Caco-2 (cell line): Measurements from ENCODE around the gene PIP5KL1. TPM values are rescaled to one million over a fixed set of nuclear protein-coding genes. Genes with fewer than 3 reads are reported as not detected.

Experiments
- BruUV-seq: library from RNA; stranded (reverse); fragments of 400-500 nt; replicated peaks from 2 replicates; lab custom pipeline; 2021; lab: Mats Ljungman, UMichigan
- CTCF ChIA-PET: fragments of 300-600 bp; sonication (Branson Sonifier 250); formaldehyde crosslinking; loops from one replicate; lab custom pipeline; 2022; ENCODE audit warnings: antibody characterized with exemption; lab: Charles Lee
- POLR2A ChIA-PET: fragments of 300-600 bp; sonication (Branson Sonifier 250); formaldehyde crosslinking; loops from one replicate; lab custom pipeline; 2022; ENCODE audit warnings: antibody characterized with exemption; lab: Charles Lee
- DNase-seq, 2 experiments: peaks; one replicate each; pipeline versions ENCODE4 v3.0.0 to v3.0.0-alpha.2; 2020 to 2022
- H3K27me3 ChIP-seq: replicated peaks from 2 replicates; pipeline ENCODE4 v1.6.0; 2011; ENCODE audit warnings: low read length; ENCODE audit not compliant: control insufficient read depth, insufficient read depth
- H3K36me3 ChIP-seq: 2 replicates; pipeline ENCODE4 v1.5.1; 2011; ENCODE audit warnings: low read length; ENCODE audit not compliant: control insufficient read depth, insufficient read depth
- H3K4me1 ChIP-seq: fragments of 250-450 bp; sonication (Bioruptor Pico); 2 replicates; pipeline ENCODE4 v1.5.1; 2020; ENCODE audit warnings: mild to moderate bottlenecking
- H3K4me3 ChIP-seq: 2 replicates; pipeline ENCODE4 v1.5.1; 2011; ENCODE audit warnings: low read depth, mild to moderate bottlenecking, control low read depth, low read length
- H3K9me3 ChIP-seq: fragments of 250-450 bp; sonication (Bioruptor Pico); 2 replicates; pipeline ENCODE4 v1.5.1; 2020; ENCODE audit warnings: mild to moderate bottlenecking, moderate library complexity
- H3K27ac Mint-ChIP-seq: one replicate; pipeline ENCODE4 v1.8.0; 2022; ENCODE audit warnings: mixed read lengths; ENCODE audit not compliant: unreplicated experiment
- H3K27me3 Mint-ChIP-seq: one replicate; pipeline ENCODE4 v1.8.0; 2022; ENCODE audit warnings: mixed read lengths; ENCODE audit not compliant: insufficient read depth, unreplicated experiment
- H3K36me3 Mint-ChIP-seq: one replicate; pipeline ENCODE4 v1.8.0; 2022; ENCODE audit warnings: mild to moderate bottlenecking, mixed read lengths; ENCODE audit not compliant: insufficient read depth, unreplicated experiment
- H3K4me1 Mint-ChIP-seq: one replicate; pipeline ENCODE4 v1.8.0; 2022; ENCODE audit warnings: low read depth, mixed read lengths; ENCODE audit not compliant: unreplicated experiment
- H3K4me3 Mint-ChIP-seq: one replicate; pipeline ENCODE4 v1.8.0; 2022; ENCODE audit warnings: mild to moderate bottlenecking, moderate library complexity, mixed read lengths; ENCODE audit not compliant: unreplicated experiment
- H3K9me3 Mint-ChIP-seq: one replicate; pipeline ENCODE4 v1.8.0; 2022; ENCODE audit warnings: mixed read lengths; ENCODE audit not compliant: unreplicated experiment
- CTCF ChIP-seq, 2 experiments: fragments of 200-600 bp in 1 of 2; IDR thresholded peaks; 1 replicate in 1 of 2; 2 replicates in 1 of 2; pipeline versions ENCODE4 v1.5.1 to v1.8.0; 2011 to 2022; ENCODE audit warnings: antibody characterized with exemption in 1 of 2, control low read depth in 1 of 2, inconsistent platforms in 1 of 2, low read depth in 1 of 2, low read length in 1 of 2, mild to moderate bottlenecking in 1 of 2, moderate library complexity in 1 of 2; ENCODE audit not compliant: insufficient read depth in 1 of 2, severe bottlenecking in 1 of 2, unreplicated experiment in 1 of 2
- intact Hi-C: fragments of 100-400 bp; cut with micrococcal nuclease; formaldehyde crosslinking; loops from one replicate; pipeline ENCODE4 v1.10.0; 2022; ENCODE audit not compliant: unreplicated experiment
- total RNA-seq: library from RNA; stranded (reverse); gene quantifications from 2 replicates; pipeline ENCODE4 v1.2.3, GENCODE V29; 2022

Gene PIP5KL1
- total RNA-seq, 1 experiment from 2014 or later: 2.3 TPM

GRCh38 chr9:127890053-127890452 lies 40.5 kb downstream of the PIP5KL1 start:
- DNase-seq: no peak
- no peaks in the 10 kb centered on the region for H3K27me3 ChIP-seq
- no TSS peak for BruUV-seq
- Mint-ChIP-seq H3K27ac (no peak overlapping the region), H3K4me1 (peaks cover 7% of the 10 kb centered on the region), H3K36me3 (peaks cover 47% of the 10 kb centered on the region), H3K27me3 (no peaks in the 10 kb centered on the region), H3K4me3 (no peak overlapping the region), H3K9me3 (peaks cover 25% of the 10 kb centered on the region)
- ChIA-PET POLR2A (no interaction called here), CTCF (no interaction called here)
- no peaks in the 10 kb centered on the region for H3K4me1 ChIP-seq
- H3K36me3 ChIP-seq: peaks cover 26% of the 10 kb centered on the region
- H3K4me3 ChIP-seq: no peak overlapping the region
- H3K9me3 ChIP-seq: peaks cover 21% of the 10 kb centered on the region
- TF ChIP-seq CTCF (IDR thresholded peaks at IDR 0.05; ENCODE audit: insufficient read depth in 1 of 2, low read depth in 1 of 2, low read length in 1 of 2, severe bottlenecking in 1 of 2, unreplicated experiment in 1 of 2): no peak
- intact Hi-C loops: no loop called here

DNA sequence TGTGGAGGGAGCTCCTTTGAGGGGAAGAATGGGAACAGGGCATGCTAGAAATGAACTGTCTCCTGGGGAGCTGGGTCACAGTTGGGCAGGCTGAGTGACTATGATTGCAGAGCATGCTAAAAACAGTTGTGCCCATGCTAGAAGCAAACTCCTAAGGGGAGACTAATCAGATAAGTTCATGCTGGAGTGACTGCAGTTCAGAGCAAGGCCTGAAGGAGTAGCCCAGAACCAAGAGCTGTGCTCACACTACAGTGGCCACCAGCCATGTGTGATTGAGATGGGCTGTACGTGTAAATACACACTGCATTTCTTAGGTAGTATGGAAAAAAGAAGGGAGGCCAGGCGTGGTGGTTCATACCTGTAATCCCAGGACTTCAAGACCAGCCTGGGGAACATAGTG lies 42.8 kb downstream of the PIP5KL1 start:
- Mint-ChIP-seq H3K27ac (no peak overlapping the region), H3K4me1 (peaks cover 7% of the 10 kb centered on the region), H3K9me3 (peaks cover 10% of the 10 kb centered on the region), H3K4me3 (no peak overlapping the region), H3K36me3 (peaks cover 29% of the 10 kb centered on the region), H3K27me3 (no peaks in the 10 kb centered on the region)
- POLR2A ChIA-PET: no interaction called here
- no TSS peak for BruUV-seq
- H3K36me3 ChIP-seq: peaks cover 6% of the 10 kb centered on the region
- H3K4me3 ChIP-seq: no peak overlapping the region
- peak in 1 of 2 experiments; percentile 14 for TF ChIP-seq CTCF (IDR thresholded peaks at IDR 0.05; ENCODE audit: insufficient read depth in 1 of 2, low read depth in 1 of 2, low read length in 1 of 2, severe bottlenecking in 1 of 2, unreplicated experiment in 1 of 2)
- intact Hi-C loops: no loop called here
- CTCF ChIA-PET: no interaction called here
- no peak for DNase-seq
- no peaks in the 10 kb centered on the region for H3K27me3 ChIP-seq
- no peaks in the 10 kb centered on the region for H3K4me1 ChIP-seq
- peaks cover 9% of the 10 kb centered on the region for H3K9me3 ChIP-seq

DNA sequence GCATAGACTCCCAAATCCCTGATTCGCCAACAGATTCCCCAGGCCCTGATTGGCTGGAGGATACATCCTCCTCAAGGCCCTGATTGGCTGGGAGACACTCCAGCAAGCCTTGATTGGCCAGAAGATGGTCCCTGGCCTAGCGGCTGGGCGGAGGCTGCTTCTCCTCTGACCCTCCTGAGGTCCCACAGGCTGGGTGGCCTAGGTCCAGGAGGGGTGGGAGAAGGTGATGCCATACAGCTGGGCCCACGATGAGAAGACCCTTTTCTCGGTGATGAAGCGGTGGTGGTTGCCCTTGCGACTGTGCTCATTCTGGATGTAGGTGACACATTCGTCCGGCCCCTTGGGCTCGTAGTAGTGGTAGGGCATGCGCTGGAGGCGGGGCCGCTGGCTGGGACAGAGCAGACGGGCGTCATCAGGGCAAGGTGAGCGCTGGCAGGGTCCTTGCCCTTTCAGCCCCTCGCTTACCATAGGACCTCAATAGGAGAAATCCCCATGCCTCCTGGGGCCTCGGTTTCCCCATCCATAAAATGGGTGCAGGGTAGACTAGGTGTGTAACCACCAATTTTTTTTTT lies 44.1 kb downstream of the PIP5KL1 start:
- Mint-ChIP-seq H3K9me3 (peaks cover 5% of the 10 kb centered on the region), H3K27ac (no peak overlapping the region), H3K4me1 (peaks cover 4% of the 10 kb centered on the region), H3K36me3 (peaks cover 22% of the 10 kb centered on the region), H3K27me3 (no peaks in the 10 kb centered on the region), H3K4me3 (no peak overlapping the region)
- Histone ChIP-seq H3K4me1 (no peaks in the 10 kb centered on the region), H3K27me3 (no peaks in the 10 kb centered on the region), H3K36me3 (0 out of 2 replicates have a peak, but pooled peaks cover 3% of the 10 kb centered on the region), H3K4me3 (no peak overlapping the region), H3K9me3 (no peaks in the 10 kb centered on the region)
- intact Hi-C loops: no loop called here
- POLR2A ChIA-PET: no interaction called here
- CTCF ChIA-PET: no interaction called here
- TF ChIP-seq CTCF (IDR thresholded peaks at IDR 0.05; ENCODE audit: insufficient read depth in 1 of 2, low read depth in 1 of 2, low read length in 1 of 2, severe bottlenecking in 1 of 2, unreplicated experiment in 1 of 2): no peak
- no TSS peak for BruUV-seq
- DNase-seq: no peak
